ENCODE data around the gene FAM20C. TPM values are rescaled to one million over a fixed set of nuclear protein-coding genes. Genes with fewer than 3 reads are reported as not detected.

Gene FAM20C
- total RNA-seq, 2 donors from 2014 or later, result 18.5 to 18.9 TPM

DNA sequence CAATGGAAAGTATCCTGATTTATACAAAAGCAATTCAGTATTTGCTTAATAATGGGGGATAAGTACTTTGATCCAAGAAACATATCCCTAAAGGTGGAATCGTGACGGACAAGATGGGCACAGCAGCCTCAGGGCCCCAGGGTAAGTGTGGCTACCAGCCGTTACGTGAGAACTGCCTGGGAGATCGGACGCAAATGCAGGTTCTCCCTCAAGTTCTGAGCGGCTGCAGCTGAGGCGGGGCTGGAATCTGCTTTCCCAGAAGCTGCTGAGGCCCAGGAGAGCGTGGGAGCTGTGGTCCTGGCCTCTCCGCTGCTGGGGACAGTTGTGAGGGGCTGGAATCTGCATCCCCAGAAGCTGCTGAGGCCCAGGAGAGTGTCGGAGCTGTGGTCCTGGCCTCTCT, 111.1 kb downstream of the FAM20C start:
- no peak for DNase-seq
- Histone ChIP-seq H3K9ac (ENCODE audit: low read depth in 2 of 2, low read length in 2 of 2) (no peak overlapping the region), H3K4me1 (no peaks in the 10 kb centered on the region), H3K4me3 (no peak overlapping the region), H3K36me3 (no peaks in the 10 kb centered on the region), H3K27me3 (no peaks in the 10 kb centered on the region), H3K27ac (no peak overlapping the region), H3K9me3 (no peaks in the 10 kb centered on the region)
- intact Hi-C loops (cut with DNase I), result no loop called here
- TF ChIP-seq, protein P1, sequence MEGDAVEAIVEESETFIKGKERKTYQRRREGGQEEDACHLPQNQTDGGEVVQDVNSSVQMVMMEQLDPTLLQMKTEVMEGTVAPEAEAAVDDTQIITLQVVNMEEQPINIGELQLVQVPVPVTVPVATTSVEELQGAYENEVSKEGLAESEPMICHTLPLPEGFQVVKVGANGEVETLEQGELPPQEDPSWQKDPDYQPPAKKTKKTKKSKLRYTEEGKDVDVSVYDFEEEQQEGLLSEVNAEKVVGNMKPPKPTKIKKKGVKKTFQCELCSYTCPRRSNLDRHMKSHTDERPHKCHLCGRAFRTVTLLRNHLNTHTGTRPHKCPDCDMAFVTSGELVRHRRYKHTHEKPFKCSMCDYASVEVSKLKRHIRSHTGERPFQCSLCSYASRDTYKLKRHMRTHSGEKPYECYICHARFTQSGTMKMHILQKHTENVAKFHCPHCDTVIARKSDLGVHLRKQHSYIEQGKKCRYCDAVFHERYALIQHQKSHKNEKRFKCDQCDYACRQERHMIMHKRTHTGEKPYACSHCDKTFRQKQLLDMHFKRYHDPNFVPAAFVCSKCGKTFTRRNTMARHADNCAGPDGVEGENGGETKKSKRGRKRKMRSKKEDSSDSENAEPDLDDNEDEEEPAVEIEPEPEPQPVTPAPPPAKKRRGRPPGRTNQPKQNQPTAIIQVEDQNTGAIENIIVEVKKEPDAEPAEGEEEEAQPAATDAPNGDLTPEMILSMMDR (IDR thresholded peaks at IDR 0.05), result no peak

DNA sequence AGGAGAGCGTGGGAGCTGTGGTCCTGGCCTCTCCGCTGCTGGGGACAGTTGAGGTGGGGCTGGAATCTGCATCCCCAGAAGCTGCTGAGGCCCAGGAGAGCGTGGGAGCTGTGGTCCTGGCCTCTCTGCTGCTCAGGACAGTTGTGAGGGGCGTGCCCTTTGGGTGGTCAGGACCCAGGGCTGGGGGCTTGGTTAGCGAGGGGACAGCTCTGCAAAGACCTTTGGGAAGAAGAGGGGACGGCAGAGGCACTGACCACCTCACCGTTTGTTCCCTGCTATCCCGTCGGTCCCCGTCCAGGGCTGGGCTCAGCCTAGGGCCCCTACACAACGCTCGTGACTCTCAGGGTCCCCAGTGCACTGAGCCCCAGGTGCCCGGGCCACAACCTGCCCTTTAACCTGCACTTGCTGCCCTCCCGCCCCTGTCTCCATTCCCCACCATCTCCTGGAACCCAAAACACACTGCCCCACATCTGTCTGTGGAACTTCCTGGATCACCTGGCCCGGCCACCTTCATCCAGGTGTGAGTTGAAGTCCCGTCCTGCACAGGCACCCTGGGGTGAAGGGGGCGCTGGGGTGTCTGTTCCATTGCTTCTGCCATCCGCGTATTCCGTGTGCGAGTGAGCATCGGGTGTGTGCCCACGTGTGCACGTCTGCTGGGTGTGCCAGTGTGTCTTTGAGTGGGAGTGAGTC, 111.7 kb downstream of the FAM20C start:
- no peaks in the 10 kb centered on the region for H3K36me3 ChIP-seq
- no peak overlapping the region for H3K27ac ChIP-seq
- H3K9ac ChIP-seq (ENCODE audit: low read depth in 2 of 2, low read length in 2 of 2), result no peak overlapping the region
- intact Hi-C loops (cut with DNase I), result no loop called here
- H3K27me3 ChIP-seq, result no peaks in the 10 kb centered on the region
- TF ChIP-seq, protein P1 (IDR thresholded peaks at IDR 0.05), result no peak
- H3K9me3 ChIP-seq, result no peaks in the 10 kb centered on the region
- no peaks in the 10 kb centered on the region for H3K4me1 ChIP-seq
- no peak overlapping the region for H3K4me3 ChIP-seq
- no peak for DNase-seq

DNA sequence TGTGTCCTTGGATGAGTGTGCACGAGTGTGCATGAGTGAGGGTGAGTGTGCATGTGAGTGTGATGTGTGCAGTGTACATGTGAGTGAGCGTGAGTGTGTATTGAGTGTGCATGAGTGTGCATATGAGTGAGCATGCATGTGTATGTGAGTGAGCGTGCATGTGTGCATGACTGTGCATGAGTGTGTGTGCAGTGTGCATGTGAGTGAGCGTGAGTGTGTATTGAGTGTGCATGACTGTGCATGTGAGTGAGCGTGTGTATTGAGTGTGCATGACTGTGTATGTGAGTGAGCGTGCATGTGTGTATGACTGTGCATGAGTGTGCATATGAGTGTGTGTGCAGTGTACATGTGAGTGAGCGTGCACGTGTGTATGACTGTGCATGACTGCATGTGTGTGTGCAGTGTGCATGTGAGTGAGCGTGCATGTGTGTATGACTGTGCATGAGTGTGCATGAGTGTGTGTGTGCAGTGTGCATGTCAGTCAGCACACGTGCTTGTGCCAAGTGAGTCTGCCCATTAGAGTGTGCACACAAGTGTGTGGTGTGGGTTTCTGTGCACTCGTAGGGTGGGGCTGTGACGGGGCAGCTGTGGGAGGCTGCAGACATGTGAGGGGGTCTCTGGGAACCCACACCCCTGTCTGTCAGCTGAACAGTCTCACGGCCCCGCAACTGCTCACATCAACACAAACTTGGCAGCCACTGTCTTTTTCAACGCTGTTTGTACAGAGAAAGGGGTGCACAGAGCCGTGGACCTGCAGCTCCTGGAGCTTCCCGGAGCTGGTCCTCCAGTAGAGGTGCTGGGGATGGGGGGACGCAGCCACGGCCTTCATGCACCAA, 112.4 kb downstream of the FAM20C start:
- intact Hi-C loops (cut with DNase I), result no loop called here
- H3K9ac ChIP-seq (ENCODE audit: low read depth in 2 of 2, low read length in 2 of 2), result no peak overlapping the region
- no peaks in the 10 kb centered on the region for H3K27me3 ChIP-seq
- H3K9me3 ChIP-seq, result no peaks in the 10 kb centered on the region
- H3K27ac ChIP-seq, result no peak overlapping the region
- TF ChIP-seq, protein P1 (IDR thresholded peaks at IDR 0.05), result no peak
- H3K4me3 ChIP-seq, result no peak overlapping the region
- no peak for DNase-seq
- no peaks in the 10 kb centered on the region for H3K4me1 ChIP-seq
- no peaks in the 10 kb centered on the region for H3K36me3 ChIP-seq

DNA sequence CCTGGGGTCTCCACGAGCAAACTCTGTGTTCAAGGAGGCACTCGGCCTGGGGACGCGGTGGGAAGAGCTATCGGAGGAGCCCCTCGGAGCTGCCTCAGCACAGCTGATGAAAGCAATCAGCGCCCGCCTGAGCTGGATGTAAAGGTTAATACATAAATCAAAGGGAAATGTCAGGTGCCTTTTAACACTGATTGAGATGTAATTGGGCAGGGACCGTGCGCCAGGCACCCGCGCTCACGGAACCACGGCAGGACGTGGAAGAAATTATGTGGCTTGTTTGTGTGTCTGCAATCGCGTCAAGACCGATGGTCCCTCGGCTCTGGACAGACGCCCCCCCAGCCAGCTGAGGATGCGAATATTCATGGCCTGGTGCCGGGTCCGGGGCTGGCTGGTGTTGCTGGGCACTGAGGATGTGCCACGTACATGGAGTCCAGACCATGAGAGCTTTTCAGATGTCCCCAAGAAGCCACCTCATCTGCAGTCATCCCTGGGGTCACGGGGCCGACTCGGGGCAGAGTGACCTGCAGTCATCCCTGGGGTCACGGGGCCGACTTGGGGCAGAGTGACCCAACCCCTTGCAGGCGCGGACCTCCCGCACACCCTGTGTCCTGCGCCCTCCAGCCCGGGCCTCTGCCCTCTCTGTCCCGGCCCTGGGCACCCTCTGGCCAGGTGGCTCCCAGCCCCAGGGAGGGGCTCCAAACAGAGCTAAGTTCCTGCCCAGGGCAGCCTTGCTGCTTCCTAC, 113.2 kb downstream of the FAM20C start:
- no peak overlapping the region for H3K27ac ChIP-seq
- intact Hi-C loops (cut with DNase I), result no loop called here
- TF ChIP-seq, protein P1 (IDR thresholded peaks at IDR 0.05), result no peak
- no peaks in the 10 kb centered on the region for H3K9me3 ChIP-seq
- no peaks in the 10 kb centered on the region for H3K4me1 ChIP-seq
- H3K36me3 ChIP-seq, result no peaks in the 10 kb centered on the region
- no peak overlapping the region for H3K9ac ChIP-seq (ENCODE audit: low read depth in 2 of 2, low read length in 2 of 2)
- H3K4me3 ChIP-seq, result no peak overlapping the region
- DNase-seq, result no peak
- no peaks in the 10 kb centered on the region for H3K27me3 ChIP-seq

DNA sequence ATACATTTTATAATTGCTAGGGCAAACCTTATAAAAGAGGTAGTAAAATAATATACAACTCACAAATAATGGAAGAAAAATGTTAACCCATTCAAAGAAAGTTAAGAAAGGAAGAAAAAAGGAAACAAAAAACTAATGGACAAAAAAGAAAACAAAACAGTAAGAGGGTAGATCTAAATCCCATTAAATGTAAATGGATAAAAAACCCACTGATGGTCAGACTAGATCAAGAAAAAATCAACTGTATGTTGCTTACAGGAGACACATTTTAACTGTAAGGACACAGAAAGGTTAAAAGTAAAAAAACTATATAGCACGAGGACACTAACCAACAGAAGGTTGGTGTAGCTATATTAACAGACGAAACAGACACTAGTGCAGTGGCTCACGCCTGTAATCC, 115.6 kb downstream of the FAM20C start:
- H3K9me3 ChIP-seq, result no peaks in the 10 kb centered on the region
- TF ChIP-seq, protein P1 (IDR thresholded peaks at IDR 0.05), result no peak
- no peaks in the 10 kb centered on the region for H3K36me3 ChIP-seq
- H3K9ac ChIP-seq (ENCODE audit: low read depth in 2 of 2, low read length in 2 of 2), result no peak overlapping the region
- H3K27ac ChIP-seq, result no peak overlapping the region
- H3K4me1 ChIP-seq, result no peaks in the 10 kb centered on the region
- no peak for DNase-seq
- no peak overlapping the region for H3K4me3 ChIP-seq
- intact Hi-C loops (cut with DNase I), result no loop called here
- no peaks in the 10 kb centered on the region for H3K27me3 ChIP-seq
